ENCODE measurements around the gene POGZ. TPM values are rescaled to one million over a fixed set of nuclear protein-coding genes. Genes with fewer than 3 reads are reported as not detected.

The POGZ gene
- total and polyA plus RNA-seq, 2 of the 13 experiments (the other 11 are each of a cell fraction or from before 2014, with no cell fraction given) = 15.3 to 45.6 TPM

- H3K27ac ChIP-seq (ENCODE audit: extremely low read length, insufficient read depth, low read length) = no peak overlapping the region
- DNase-seq (ENCODE audit: low spot score) = no peak
- TF ChIP-seq RFXANK (CRISPR knock-in tag; IDR thresholded peaks at IDR 0.05) (no peak), POLR2A (IDR thresholded peaks at IDR 0.05; ENCODE audit: insufficient read depth in 1 of 2, low read depth in 2 of 2, low read length in 2 of 2) (no peak), ZNF431 (CRISPR knock-in tag; IDR thresholded peaks at IDR 0.05; ENCODE audit: borderline replicate concordance, low read depth) (no peak), TARDBP (CRISPR knock-in tag; IDR thresholded peaks at IDR 0.05) (no peak), TAF15 (IDR thresholded peaks at IDR 0.05; ENCODE audit: low read depth, low read length, poor library complexity, severe bottlenecking) (no peak), KIAA2018 (CRISPR knock-in tag; IDR thresholded peaks at IDR 0.05; ENCODE audit: borderline replicate concordance) (no peak), ARHGAP35 (CRISPR knock-in tag; IDR thresholded peaks at IDR 0.05; ENCODE audit: borderline replicate concordance) (no peak), ATAD3A (CRISPR knock-in tag; IDR thresholded peaks at IDR 0.05) (no peak), NFIB (CRISPR knock-in tag; IDR thresholded peaks at IDR 0.05; ENCODE audit: borderline replicate concordance) (no peak), ZSCAN31 (CRISPR knock-in tag; IDR thresholded peaks at IDR 0.05; ENCODE audit: low read depth) (no peak)
- TF ChIP-seq, protein P1, sequence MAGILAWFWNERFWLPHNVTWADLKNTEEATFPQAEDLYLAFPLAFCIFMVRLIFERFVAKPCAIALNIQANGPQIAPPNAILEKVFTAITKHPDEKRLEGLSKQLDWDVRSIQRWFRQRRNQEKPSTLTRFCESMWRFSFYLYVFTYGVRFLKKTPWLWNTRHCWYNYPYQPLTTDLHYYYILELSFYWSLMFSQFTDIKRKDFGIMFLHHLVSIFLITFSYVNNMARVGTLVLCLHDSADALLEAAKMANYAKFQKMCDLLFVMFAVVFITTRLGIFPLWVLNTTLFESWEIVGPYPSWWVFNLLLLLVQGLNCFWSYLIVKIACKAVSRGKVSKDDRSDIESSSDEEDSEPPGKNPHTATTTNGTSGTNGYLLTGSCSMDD (CRISPR knock-in tag; IDR thresholded peaks at IDR 0.05) = no peak
- ChIA-PET POLR2A (no interaction called here), CTCF (ENCODE audit: low intra/inter-chr PET ratio, low total read pairs) (no interaction called here)
- in situ Hi-C loops (cut with HindIII; ENCODE audit: extremely low pct_ligation_motif_present, low pct_unique_long_range_greater_than_20kb) (no loop called here), intact Hi-C loops (cut with micrococcal nuclease; ENCODE audit: unreplicated experiment) (no loop called here)
- H3K36me3 ChIP-seq (replicated peaks in 1 of 2; ENCODE audit: control insufficient read depth in 1 of 2, insufficient read depth in 2 of 2, low read length in 2 of 2) = no peaks in the 10 kb centered on the region
- peaks cover 22% of the 10 kb centered on the region for H3K4me1 ChIP-seq (ENCODE audit: insufficient read depth, low read length)
- WGBS (ENCODE audit: low lambda C conversion rate) = 40% methylated on average over 7 of the region's 7 CpGs
- BruUV-seq (replicated peaks) = no TSS peak
- no peak overlapping the region for H3K9ac ChIP-seq (ENCODE audit: insufficient read depth, low read depth, low read length)
- no peak overlapping the region for H2AFZ ChIP-seq (ENCODE audit: low read length)
- no peaks in the 10 kb centered on the region for H3K9me3 ChIP-seq (ENCODE audit: low read length)
- H3K27me3 ChIP-seq (ENCODE audit: control insufficient read depth in 1 of 2, insufficient read depth in 2 of 2, low read length in 2 of 2) = no peaks in the 10 kb centered on the region; a peak in 1 of 5 replicates
- FAIRE-seq = no peak
- H3K4me2 ChIP-seq (ENCODE audit: low read depth, low read length) = peak overlapping the region; percentile 32; the same call in 1 of the 2 replicates
- peak; percentile 46; the same call in 2 of the 3 replicates for ATAC-seq
- no peaks in the 10 kb centered on the region for H3K79me2 ChIP-seq (ENCODE audit: insufficient read depth, low read length)
- H3K4me3 ChIP-seq (replicated peaks in 1 of 3; ENCODE audit: insufficient read depth in 1 of 3, low read depth in 2 of 3, low read length in 3 of 3) = no peak overlapping the region
- no peaks in the 10 kb centered on the region for H4K20me1 ChIP-seq (ENCODE audit: insufficient read depth, low read length)
Observed at GRCh38 chr1:151502859-151503780, 43.8 kb upstream of the POGZ start.

All from HepG2 (cell line).